Gastroesophageal sphincter (tissue), 3 donors: Measurements from ENCODE around the gene SENP8.

ENCODE experiments used
- POLR2A ChIP-seq, 2 donors: fragments of 450-650 bp; IDR thresholded peaks; one replicate each; pipeline ENCODE4 v1.6.1; 2017; ENCODE audit warnings: antibody characterized with exemption in 2 of 2, mild to moderate bottlenecking in 2 of 2, moderate library complexity in 1 of 2
- TF ChIP-seq, protein P1 (sequence below), 4 experiments: fragments of 200-600 bp in 2 of 4; fragments of 450-650 bp in 2 of 4; sonication (generic) in 1 of 4; IDR thresholded peaks; one replicate each; pipeline ENCODE4 v1.5.1; 2017 to 2019; ENCODE audit warnings: antibody characterized with exemption in 4 of 4, mild to moderate bottlenecking in 2 of 4, moderate library complexity in 2 of 4

DNA sequence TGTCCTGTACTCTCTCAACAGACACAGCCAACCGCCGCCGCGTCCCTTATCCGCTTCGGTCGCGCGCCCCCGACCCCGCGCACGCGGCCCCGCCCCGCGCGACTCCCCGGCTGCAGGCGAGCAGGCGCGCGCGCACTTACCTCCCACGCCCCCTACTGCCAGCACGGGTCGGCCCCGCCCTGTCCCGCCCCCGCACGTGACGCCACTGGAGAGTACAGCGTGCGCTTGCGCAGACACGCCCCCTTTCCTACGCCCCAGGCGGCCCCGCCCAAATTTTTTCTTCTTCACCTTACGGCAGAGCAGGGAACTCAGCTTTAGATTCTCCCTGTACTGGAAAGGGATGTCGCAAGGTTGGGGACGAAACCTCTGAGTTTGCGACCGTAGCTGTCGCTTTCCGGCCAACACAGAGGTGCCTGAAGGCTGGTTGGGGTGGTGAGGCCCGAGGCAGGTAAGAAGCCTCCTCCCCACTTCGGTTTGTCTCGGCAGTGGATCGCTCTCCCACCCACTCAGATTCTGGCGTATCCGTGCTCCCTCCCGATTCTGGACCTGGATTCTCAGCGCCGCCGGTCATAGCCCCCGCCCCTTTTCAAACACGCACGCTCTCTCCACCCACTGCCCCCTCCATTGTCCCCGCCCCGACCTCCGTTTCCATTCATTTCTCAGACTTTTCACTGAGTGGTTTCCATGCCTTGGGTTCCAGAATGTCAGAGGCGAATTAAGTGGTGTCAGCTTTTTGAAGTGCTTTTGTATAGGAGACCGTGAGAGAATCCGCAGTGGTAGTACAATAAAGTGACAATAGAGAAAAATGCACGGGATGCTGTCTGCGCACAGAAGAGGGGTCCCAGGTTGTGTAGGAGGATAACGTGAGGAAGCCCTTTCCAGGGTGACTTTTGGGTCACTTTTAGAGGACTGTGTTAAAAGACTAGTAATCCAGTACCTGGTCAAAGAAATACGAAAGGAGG lies at the start of gene SENP8, which contains the start of gene MYO9A:
- TF ChIP-seq, protein P1, sequence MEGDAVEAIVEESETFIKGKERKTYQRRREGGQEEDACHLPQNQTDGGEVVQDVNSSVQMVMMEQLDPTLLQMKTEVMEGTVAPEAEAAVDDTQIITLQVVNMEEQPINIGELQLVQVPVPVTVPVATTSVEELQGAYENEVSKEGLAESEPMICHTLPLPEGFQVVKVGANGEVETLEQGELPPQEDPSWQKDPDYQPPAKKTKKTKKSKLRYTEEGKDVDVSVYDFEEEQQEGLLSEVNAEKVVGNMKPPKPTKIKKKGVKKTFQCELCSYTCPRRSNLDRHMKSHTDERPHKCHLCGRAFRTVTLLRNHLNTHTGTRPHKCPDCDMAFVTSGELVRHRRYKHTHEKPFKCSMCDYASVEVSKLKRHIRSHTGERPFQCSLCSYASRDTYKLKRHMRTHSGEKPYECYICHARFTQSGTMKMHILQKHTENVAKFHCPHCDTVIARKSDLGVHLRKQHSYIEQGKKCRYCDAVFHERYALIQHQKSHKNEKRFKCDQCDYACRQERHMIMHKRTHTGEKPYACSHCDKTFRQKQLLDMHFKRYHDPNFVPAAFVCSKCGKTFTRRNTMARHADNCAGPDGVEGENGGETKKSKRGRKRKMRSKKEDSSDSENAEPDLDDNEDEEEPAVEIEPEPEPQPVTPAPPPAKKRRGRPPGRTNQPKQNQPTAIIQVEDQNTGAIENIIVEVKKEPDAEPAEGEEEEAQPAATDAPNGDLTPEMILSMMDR (IDR thresholded peaks at IDR 0.05) = peak in 2 of 4 experiments; percentile 24 to 53
- peak in 1 of 2 donors; percentile 32 for TF ChIP-seq POLR2A (IDR thresholded peaks at IDR 0.05)
